GM19035 (cell line): ENCODE data around the gene RPS3.
"Not testable (repeated sequence)": the region's sequence is repeated elsewhere in the genome, so short reads cannot be mapped to it uniquely, and the experiment has no call there.

Experiments
- ATAC-seq: cut with Tn5 transposase; IDR thresholded peaks from one replicate; pipeline ENCODE4 v1.9.1; 2021; ENCODE audit not compliant: unreplicated experiment

RPS3 gene

DNA sequence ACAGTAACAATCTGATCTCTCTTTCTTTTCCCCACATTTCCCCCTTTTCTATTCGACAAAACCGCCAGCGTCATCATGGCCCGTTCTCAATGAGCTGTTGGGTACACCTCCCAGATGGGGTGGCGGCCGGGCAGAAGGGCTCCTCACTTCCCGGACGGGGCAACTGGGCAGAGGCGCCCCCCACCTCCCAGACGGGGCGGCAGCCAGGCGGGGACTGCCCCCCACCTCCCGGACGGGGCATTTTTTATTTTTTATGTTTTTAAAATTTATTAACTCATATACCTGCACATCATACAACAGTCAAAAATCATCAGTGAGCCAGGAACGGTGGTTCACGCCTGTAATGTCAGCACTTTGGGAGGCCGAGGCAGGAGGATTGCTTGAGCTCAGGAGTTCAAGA is 20.5 kb upstream of the RPS3 start:
- ATAC-seq, result not testable (repeated sequence)

DNA sequence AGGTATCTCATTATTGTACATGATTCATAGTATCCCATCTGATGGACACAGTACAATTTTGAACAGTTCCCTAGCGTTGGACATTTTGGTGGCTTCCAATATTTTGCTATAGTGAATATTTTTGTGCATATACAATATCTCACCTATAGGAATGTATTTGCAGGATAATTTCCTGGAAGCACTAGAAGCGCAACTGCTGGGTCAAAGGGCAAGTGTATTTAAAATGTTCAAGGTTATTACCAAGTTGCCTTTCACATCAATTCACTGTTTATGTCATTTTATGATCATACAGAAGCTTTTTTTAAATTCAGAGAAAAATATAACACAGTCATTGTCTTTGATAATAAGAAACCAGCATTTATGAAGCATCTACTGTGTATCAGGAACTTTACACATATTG is 19.1 kb upstream of the RPS3 start:
- ATAC-seq, result no peak

- ATAC-seq, result no peak
Measured at GRCh38 chr11:75380716-75381420, 18.4 kb upstream of the RPS3 start.

DNA sequence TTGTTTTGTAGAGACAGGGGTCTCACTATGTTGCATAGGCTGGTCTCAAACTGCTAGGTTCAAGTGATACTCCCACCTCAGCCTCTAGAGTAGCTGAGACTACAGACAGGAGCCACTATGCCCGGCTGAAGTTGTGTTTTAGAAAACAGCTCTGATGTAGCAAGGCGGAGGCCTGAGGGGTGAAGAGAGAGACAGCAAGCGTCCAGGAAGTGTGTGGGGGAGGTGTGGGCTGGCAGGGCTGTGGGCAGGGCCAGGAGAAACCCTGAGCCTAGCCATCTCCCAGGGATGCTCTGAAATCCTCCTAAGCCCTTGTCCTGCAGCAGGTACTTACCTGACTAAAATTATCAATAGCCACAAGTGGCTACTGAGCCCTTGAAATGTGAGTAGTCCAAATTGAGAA is 16.1 kb upstream of the RPS3 start:
- ATAC-seq, result no peak

DNA sequence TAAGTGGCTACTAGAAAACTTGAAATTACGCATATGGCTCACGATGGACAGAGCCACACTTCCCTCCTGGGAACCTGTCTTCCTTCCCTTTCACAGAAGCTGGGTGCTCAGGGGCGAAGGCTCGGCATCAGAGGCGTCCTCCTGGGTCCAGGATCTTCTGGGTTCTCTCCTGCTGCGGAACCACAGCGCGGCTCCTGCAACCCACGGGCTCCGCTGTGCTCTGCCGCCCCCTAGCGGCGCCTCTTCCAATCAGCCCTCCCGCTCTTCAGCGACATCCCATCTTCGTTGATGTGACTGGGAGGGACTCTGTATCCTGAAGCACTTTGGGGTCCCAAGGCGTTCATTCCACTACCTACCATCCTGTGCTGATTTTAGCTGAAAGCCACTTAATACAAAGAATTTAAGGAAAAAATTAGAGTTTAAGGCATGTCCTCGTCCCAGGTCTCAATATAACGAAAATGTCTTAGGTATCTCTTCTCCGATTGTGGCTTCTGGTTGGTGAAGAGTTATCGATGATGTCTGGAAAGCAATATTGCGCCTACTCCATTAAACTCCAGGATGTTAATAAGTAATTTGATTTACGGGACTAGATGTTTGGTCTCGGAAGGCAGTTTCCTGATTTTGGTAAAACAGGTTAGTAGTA is 14.8 kb upstream of the RPS3 start:
- no peak for ATAC-seq

DNA sequence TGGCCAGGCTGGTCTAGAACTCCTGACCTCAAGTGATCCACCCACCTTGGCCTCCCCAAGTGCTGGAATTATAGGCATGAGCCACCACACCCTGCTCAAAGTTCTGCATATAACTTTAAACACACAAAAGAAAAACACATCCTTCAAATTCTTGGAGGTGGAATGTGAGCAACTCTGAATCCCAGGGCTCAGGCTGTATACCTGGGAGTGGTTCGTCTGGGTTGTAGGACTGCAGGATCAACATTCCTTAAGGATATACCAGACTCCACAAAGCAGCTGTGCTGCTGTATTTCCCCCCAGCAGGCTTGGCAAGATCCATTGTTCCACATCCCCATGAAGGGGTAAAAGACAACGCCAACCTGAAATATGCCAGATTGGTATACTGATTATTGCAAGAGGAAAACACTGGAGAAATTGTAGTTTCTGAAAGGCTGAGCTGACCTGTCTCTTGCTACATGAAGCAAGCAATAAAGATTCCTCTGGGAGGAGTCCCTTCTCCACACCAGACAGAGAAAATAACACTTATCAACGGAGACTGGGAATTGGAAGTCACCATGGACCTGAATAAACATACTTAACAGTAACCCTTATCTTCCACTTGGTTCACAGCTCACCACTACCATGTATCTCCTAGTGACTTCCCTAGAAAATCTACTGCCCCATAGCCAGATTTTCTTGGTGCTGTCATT is 12.2 kb upstream of the RPS3 start:
- no peak for ATAC-seq

- ATAC-seq, result no peak
Measured at GRCh38 chr11:75387736-75388294, 11.5 kb upstream of the RPS3 start.

DNA sequence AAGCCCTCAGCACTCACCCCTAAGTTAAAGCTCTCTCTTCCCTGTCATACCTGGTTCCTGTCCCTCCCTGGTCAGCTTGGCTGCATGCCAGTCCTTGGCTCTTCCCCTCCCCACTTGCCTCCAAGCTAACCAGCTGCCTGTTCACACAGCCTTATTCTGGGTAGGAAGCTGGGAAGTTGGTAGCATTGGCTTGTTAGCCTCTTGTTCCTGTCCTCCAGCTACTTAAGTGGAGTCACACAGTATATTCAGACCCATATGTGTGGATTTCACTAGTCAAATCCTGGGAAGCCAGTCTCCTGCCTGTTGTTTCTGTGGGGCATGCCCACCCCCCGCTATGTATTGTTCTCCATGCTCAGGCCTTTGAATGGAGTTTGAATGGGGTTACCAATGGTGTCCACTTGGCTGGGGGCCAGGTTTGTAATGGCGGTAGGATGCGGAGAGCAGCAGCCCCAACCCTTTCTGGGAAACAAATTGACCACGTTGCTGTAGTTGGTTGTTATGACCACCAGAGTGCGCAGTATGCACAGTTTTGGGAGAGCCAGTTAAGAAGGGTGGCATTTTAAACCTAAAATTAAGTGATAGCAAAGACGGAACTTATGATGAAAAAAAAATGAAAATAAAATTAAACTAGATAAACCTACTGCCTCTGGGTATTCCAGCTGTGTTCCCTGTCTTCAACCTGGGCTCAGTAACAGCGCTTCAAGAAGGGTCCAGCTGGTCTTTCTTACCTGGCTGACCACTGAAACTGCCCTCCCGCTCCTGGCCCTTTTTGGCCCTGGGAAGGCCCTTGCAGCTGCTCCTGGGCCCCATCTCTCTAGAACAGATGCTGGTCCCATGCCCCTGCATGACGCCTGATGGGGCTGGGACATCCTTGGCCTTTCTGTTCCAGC is 10.7 kb upstream of the RPS3 start:
- no peak for ATAC-seq

- no peak for ATAC-seq
Measured at GRCh38 chr11:75389276-75389605, 10.1 kb upstream of the RPS3 start.

DNA sequence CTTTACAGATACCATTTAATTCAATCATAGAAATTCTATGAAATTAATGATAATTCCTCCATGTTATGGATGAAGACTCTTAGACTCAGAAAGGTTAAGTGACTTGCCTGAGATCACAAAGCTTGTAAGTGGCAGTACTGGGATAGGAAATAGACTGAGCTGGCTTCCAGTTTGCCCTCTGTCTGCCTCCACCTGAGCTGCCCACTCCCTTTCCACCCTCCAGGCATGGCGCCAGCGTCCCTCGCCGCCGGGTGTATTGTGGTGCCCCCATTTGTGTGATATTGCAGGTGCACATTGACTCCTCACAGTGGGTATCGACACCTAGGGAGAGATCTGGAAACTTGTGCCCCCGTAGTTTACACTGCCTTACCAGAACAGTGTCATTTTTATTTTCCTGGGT is 9.4 kb upstream of the RPS3 start:
- no peak for ATAC-seq

- ATAC-seq, result no peak
Measured at GRCh38 chr11:75394085-75394840, 5.1 kb upstream of the RPS3 start.

DNA sequence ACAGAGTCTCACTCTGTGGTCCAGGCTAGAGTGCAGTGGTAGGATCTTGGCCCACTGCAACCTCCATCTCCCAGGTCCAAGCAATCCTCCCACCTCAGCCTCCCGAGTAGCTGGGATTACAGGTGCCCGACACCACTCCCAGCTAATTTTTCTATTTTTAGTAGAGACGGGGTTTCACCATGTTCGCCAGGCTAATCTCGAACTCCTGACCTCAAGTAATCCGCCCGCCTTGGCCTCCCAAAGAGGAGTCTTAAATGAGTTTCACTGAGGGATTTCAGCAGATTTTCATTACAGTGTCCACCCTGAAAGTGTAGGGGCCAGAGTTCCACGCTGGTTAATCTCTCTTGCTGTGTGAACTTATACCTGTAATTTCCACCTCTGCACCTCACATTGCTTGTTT is 412 bp upstream of the RPS3 start:
- no peak for ATAC-seq

- ATAC-seq, result peak; percentile 9
Measured at GRCh38 chr11:75400146-75400865, 988 bp downstream of the RPS3 start.

DNA sequence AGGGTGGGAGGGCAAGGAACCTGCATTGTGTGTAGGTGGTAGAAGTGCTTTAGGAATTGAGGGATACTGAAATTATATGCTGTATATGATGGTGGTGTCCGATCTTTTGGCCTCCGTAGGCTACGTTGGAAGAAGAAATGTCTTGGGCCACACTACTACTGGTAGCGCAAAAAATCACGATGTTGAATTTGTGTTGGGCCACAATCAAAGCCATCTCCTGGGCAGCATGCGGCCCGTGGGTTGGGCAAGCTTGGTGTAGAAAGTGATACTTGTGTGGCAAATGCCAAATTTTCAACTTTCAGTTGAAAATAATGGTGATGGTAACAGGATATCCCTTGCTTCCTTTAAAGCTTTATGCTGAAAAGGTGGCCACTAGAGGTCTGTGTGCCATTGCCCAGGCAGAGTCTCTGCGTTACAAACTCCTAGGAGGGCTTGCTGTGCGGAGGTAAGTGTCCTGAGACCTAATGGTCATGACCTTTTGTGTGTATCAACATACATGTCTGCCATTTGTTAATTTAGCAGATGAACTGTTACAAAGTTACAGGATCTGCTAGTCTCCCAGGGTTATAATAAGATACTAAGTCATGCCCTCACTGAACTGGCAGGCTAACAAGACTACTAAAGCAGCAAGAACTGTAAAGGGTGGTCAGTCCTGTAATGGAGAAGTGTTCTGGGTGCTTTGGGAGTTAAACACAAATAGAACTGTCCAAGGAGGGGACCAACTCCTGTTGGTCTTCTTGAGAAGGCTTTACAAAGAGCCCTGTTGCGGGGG is 2.9 kb downstream of the RPS3 start:
- ATAC-seq, result no peak

GRCh38 chr11:75403037-75403436 is 3.7 kb downstream of the RPS3 start:
- ATAC-seq, result no peak

DNA sequence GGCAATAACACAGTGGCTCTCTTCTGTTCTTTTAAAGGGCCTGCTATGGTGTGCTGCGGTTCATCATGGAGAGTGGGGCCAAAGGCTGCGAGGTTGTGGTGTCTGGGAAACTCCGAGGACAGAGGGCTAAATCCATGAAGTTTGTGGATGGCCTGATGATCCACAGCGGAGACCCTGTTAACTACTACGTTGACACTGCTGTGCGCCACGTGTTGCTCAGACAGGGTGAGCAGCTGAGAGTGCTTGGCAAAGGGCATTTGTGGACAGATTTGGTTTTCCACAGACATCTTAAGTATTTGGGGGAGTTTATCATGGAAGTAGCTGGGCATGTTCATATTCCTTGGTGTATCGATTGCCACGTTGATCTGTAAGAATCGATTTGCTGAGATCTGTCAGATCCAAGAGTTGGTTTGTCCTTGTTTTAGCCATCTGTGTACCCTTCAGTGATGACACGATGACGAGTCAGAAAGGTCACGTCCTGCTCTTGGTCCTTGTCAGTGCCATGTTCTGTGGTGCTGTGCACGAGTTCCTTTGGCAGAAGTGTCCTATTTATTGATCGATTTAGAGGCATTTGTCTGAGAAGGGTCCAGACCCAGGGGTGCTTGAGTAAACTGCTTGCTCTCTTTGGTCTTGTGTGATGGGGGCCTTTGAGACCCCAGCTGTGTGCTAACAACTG is 4.8 kb downstream of the RPS3 start:
- no peak for ATAC-seq

GRCh38 chr11:75406338-75406777 is 7.0 kb downstream of the RPS3 start:
- no peak for ATAC-seq

DNA sequence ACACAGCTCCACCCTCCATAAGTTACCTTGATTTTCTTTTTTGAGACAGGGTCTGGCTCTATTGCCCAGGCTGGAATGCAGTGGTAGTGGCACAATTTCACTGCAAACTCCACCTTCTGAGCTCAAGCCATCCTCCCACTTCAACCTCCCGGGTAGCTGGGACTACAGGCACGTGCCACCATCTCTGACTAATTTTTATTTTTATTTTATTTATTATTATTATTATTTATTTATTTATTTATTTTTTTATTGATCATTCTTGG is 9.6 kb downstream of the RPS3 start:
- ATAC-seq, result no peak

DNA sequence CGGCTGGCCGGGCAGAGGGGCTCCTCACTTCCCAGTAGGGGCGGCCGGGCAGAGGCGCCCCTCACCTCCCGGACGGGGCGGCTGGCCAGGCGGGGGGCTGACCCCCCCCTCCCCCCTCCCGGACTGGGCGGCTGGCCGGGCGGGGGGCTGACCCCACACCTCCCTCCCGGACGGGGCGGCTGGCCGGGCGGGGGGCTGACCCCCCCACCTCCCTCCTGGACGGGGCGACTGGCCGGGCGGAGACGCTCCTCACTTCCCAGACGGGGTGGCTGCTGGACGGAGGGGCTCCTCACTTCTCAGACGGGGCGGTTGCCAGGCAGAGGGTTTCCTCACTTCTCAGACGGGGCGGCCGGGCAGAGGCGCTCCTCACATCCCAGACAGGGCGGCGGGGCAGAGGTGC is 10.7 kb downstream of the RPS3 start:
- ATAC-seq, result not testable (repeated sequence)
